Stimulated activated CD8-positive, alpha-beta memory T cell treated with anti-CD3 and anti-CD28 coated beads, Interleukin-4, amount 100 ng/mL, for 1 hour (primary cell): ENCODE results near the gene MFSD6.

ENCODE experiments used
- DNase-seq, 2 donors: peaks; one replicate each; pipeline ENCODE4 v3.0.0-alpha.2; 2020; ENCODE audit warnings: low read depth in 2 of 2, low spot score in 1 of 2

MFSD6 gene

DNA sequence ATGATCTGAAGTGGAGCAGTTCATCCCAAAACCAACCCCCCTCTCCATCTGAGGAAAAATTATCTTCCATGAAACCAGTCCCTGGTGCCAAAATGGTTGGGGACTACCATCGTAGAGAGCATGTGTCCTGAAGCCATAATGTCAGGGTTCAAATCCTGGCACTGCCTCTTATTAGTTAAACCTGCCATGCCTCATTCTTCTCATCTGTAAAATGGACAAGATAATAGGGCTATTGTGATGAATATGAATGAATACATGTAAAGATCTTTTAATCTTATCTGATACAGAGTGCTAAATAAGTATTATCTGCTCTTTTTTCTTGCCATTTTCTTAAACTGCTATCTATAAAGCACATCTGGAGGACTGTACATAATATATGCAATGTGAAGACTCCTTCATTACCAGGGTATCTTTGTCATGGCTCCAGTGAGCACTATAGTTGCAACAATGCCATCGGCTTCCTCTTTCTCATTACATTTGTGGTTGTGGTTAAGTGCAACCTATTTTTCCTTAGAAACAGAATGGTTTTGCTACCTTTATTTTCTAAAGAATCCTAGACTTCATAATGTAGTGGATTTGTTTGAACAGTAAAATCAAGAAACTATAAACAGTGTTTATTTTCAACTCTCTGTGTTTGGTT is 27.0 kb downstream of the MFSD6 start:
- DNase-seq: no peak

DNA sequence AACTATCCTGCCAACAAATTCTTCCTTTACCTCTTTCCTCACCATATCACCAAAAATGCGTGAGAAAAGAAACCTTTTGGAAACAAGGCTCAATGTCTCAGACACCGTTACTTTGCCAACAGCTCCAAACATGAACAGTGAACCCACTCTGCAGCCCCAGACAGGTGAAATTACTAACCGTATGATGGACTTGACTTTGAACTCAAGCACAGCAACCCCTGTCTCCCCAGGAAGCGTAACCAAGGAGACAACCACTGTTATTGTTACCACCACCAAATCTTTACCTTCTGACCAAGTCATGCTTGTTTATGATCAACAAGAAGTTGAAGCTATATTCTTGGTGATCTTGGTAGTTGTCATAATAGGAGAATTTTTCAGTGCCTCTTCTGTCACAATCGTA is 28.4 kb downstream of the MFSD6 start:
- DNase-seq: no peak

DNA sequence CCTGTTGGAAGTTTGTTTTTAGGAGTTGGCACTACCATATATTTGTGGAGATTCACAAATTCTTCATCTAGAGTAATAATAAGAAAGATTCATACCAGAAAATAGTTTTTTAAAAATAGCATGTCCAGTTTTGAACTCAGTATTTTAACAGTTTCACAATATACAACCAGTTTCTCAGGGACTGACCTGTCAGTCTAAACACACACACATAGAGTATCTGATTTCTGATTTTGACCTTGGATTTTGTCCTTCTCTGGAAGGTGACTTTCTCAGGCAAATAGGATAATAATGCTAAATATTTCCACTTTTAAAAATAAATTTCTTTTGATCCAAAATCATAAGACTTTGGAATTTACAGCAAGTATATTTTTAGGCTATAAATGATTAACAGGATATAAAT is 32.0 kb downstream of the MFSD6 start:
- no peak for DNase-seq

GRCh38 chr2:190441564-190441963 is 33.4 kb downstream of the MFSD6 start:
- no peak for DNase-seq

DNA sequence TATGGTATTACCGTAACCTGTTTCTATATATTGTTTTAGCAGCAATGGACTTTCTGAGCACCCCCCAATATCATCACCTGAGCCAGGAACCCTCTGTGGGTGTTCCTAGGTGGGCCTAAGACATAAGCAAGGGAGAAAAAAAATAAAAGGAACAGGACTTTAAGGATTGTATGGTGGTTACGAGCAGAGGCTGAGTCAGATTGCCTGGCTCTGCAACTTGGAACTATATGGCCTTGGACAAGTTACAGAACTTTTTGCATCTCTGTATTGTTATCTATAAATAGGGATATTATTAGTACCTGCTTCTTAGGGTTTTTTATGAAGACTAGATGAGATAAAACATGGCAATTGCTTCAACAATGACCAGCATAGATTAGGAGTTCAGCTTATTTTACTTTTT is 34.9 kb downstream of the MFSD6 start:
- no peak for DNase-seq

GRCh38 chr2:190443778-190444481 is 35.8 kb downstream of the MFSD6 start:
- no peak for DNase-seq

DNA sequence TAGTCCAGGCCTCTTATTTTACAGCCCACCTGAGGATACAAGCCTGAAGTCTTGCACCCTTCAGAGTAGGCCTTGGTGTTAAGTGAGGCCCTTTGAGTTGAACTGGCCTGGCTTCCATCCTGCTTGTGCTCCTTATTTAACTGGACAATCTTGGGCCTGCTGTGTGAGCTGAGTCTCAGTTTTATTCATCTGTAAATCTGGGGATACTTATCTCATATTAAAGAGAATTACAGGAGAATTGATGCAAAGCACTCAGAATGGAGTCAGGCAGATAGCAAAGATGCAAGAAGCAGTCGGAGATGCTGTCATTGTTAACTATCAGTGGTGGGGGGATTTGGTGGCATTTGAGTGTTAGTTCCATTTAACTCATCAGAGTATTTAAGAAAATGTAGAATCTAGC is 36.8 kb downstream of the MFSD6 start:
- DNase-seq: no peak

GRCh38 chr2:190446193-190446592 is 38.0 kb downstream of the MFSD6 start:
- DNase-seq: no peak

DNA sequence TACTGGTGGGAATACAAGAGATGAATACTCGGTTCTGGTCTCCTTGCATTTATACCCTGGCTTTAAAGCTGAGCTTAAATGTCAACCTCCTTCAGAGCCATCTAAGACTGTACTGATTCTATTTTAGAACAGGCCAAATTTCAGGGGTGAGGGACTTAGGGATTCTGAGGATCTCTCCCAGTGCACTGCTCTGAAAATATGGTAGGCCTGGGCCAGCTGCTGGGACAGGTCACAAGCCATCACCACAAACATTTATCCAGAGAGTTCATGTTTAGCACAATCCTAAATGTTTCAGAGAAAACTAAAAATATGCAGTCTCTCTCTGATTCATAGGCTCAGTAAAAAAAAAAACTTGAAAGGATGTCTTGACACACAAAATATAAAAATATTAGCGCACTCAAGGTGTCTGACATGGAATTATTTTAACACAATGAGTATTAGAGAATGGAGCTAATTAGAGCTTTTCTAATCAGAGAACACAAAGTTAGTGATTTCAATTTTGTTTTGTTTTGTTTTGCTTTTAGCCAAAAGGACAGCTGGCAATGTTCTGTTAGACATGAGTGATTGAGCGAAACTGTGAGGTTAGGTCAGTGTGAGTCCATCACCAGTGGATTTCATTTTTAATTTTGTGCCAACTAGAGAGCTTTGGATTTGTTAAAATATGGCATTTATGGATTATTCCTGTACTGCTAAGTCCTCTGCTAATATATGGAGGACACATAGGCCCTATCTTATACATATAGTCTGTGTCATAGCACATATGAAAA is 38.8 kb downstream of the MFSD6 start:
- DNase-seq: no peak

DNA sequence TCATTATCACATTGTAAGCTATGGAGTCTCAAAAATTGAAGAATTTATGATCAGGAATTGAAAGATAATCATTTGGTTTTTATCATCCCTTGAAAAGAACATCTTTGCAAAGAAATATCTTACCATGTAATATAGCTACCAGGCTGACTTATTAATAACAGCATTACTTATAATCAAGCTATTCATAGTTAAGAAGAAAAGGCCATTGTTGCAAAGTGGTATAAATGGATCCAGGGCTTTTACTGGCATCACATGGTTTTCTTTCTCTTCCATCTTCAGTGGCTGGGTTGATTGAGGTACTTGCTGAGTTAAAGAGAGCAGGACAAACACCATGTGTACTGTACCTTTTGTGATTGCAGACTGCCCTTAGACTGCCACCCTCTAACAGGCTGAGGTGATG is 39.6 kb downstream of the MFSD6 start:
- DNase-seq: no peak

- no peak for DNase-seq
These were observed 41.8 kb downstream of the MFSD6 start for GRCh38 chr2:190449925-190450324.

GRCh38 chr2:190450363-190450762 is 42.2 kb downstream of the MFSD6 start:
- DNase-seq: no peak

GRCh38 chr2:190451561-190452176 is 43.5 kb downstream of the MFSD6 start:
- no peak for DNase-seq

GRCh38 chr2:190452433-190452832 is 44.3 kb downstream of the MFSD6 start:
- no peak for DNase-seq

DNA sequence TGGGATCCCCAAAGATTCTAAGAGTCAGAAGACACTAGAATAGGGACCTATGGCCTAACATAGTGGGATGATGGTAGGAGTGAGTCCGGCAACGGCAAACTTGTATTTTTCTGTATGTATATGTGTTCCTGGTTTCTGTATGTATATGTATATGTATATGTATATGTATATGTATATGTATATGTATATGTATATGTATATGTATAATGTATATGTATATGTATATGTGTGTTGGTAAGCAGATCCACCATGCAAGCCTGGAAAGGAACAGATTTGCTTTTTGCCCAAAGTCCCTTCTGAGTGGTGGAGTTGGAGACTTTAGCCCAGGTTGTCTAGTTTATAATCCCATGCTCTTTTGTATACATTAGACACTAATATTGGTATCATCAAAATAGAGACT is 46.6 kb downstream of the MFSD6 start:
- no peak for DNase-seq

DNA sequence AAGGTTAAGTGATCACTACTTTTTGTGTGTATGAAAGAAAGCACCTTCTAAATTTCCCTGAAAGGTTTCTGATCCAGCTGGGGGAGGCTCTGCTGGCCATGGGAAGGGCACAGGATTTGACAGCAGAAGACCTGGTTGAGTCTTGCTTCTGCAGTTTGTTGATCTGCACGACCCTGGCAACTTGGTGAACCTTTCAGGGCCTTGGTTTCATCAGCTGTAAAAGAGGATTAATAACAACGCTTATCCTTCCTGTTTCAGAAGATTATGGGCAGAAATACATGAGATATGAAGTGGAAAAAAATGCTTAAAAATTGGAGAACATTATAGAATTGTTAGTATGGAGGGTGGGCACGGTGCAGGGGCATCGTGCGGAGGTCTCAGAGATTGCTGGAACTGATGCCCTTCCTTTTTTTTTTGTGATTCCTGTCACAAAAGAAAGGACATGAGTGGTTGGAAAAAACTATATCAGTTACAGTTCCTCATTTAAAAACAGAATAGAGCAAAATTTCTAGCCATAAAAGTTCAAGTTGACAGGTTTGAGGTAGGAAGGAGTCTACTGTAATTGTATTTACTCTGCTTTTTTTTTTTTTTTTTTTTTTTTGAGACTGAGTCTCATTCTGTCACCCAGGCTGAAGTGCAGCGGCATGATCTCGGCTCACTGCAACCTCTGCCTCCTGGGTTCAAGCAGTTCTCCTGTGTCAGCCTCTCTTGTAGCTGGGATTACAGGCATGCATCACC is 47.4 kb downstream of the MFSD6 start:
- no peak for DNase-seq

DNA sequence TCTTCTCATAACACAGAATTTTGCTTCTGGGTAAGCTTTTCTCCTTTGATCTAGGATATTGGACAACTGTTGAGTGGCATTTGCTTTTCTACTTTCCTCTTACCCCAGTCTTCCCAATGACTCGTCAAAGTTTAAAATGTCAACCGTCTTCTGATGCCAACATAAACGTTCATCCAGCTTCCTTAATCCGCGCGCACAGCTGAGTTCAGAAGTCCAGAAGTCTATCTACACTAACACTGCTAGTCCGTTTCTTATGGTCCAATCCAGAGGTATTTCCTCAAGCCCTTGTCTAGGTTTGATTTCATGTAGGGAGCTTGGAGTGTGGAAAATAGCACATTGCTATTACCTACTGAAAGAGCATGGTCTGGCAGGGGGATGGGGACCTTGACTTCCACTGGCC is 48.7 kb downstream of the MFSD6 start:
- no peak for DNase-seq

- no peak for DNase-seq
These were observed 49.1 kb downstream of the MFSD6 start for GRCh38 chr2:190457256-190457655.

DNA sequence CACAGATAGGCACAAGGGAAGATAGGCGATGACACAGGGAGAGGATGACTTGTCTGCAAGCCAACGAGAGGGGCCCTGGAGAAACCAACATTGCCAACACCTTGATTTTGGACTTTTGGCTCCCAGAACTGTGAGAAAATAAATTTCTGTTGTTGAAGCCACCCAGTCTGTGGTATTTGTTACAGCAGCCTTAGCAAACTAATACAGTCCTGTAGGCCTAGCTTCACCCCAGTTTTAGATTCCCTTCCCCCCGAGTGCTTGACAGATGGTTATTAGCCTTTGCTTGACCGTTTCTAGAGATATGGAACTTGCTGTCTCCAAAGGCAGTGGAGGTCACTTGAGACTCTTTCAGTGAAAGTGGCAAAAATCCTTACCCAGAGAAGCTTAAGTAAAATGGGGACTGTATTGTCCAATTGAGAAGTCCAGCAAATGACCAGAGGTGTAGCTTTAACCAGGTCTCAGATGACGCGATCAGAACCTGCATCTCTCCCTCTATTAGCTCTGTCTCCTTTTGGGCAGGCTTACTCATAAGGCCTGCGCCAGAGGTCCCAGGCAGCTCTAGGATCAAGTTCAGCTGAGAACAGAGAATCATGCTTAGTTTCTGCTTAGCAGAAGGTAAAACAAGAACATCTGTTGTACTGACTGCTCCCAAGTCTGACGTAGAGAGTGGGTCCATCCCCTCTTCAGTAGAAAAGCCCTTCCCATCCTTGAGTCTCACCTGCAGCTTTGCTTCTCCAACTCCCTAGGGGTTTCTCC is 50.4 kb downstream of the MFSD6 start:
- no peak for DNase-seq

DNA sequence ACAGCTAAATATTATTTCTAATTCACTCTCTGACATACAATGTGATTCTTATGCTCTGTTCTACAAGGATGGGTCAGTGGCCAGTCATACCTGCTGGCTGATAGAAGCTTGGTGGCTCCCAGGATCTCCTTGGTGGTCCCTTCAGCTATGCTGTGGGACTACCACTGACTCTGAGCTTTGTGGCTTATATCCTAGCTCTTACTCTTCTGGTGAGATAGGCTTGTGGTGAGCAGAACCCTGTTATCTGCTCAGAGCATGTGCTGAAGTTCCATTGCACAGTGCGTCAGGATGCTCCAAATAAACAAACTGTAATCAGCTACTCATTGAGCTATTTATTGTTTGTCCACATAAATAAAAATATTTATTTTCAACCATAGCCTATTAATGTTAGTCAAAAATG is 51.7 kb downstream of the MFSD6 start:
- no peak for DNase-seq

DNA sequence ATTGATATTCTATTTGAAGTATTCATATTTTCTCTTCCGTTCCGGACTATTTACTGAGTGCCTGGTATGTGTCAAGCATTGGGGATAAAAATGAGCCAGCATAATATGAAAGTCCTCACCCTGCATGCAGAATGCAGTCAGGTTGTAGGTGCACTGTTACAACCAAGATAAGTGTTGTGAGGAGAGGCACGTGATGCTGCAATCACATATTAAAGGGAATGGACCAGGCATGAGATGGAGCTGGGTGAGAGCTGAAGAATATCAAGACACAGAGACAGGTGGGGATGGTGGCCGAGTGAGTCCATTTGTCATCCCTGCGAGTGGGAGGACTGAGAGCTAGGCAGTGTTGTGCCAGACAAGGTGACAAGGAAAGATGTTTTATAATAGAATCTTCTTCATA is 52.3 kb downstream of the MFSD6 start:
- DNase-seq: no peak
